T-helper 1 cell treated with Interleukin-12 subunit alpha and Interleukin-12 subunit beta and Interleukin-4 antibody, amounts not matched to agents 30 μg/mL and 1 μg/mL, for 36 hours (primary cell): ENCODE data around the gene AKAP3.

Experiments
- H3K27ac Mint-ChIP-seq: one replicate; pipeline ENCODE4 v1.8.0; 2021; ENCODE audit warnings: mild to moderate bottlenecking, mixed read lengths
- H3K27me3 Mint-ChIP-seq: one replicate; pipeline ENCODE4 v1.8.0; 2021; ENCODE audit warnings: low read depth, mixed read lengths
- H3K36me3 Mint-ChIP-seq: one replicate; pipeline ENCODE4 v1.8.0; 2021; ENCODE audit warnings: low read depth, mixed read lengths
- H3K4me1 Mint-ChIP-seq: one replicate; pipeline ENCODE4 v1.8.0; 2021; ENCODE audit warnings: low read depth, mixed read lengths
- H3K4me3 Mint-ChIP-seq: one replicate; pipeline ENCODE4 v1.8.0; 2021; ENCODE audit warnings: mild to moderate bottlenecking, moderate library complexity, mixed read lengths
- H3K9me3 Mint-ChIP-seq: one replicate; pipeline ENCODE4 v1.8.0; 2021; ENCODE audit warnings: mixed read lengths

Gene AKAP3

GRCh38 chr12:4626543-4626942, 22.3 kb downstream of the AKAP3 start:
- Mint-ChIP-seq H3K27ac (no peak overlapping the region), H3K4me1 (no peaks in the 10 kb centered on the region), H3K9me3 (no peaks in the 10 kb centered on the region), H3K4me3 (no peak overlapping the region), H3K27me3 (peaks cover 39% of the 10 kb centered on the region), H3K36me3 (no peaks in the 10 kb centered on the region)

- Mint-ChIP-seq H3K27ac (no peak overlapping the region), H3K4me3 (no peak overlapping the region), H3K27me3 (peaks cover 33% of the 10 kb centered on the region), H3K9me3 (no peaks in the 10 kb centered on the region), H3K36me3 (no peaks in the 10 kb centered on the region), H3K4me1 (no peaks in the 10 kb centered on the region)
Observed at GRCh38 chr12:4621511-4621910, 27.3 kb downstream of the AKAP3 start.

DNA sequence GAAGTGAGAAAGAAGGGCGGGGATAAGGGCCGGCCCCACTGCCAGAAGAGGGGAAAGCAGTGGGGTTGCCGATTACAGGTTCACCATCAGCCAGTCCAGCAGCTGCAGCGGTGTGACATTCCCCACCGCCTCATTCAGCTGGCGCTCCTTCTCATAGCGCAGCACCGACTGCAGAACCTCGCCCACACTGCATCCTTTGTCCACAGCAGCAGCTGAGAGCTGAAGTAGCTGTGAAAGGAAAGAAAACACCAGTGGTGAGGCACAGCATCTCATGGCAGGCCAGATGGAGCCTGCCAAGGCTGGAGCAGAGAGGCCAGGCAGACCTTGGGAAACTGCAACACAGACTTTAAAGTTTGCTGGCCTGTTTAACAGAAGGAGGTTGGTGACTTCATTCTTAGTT, 33.2 kb downstream of the AKAP3 start:
- H3K4me1 Mint-ChIP-seq: no peaks in the 10 kb centered on the region
- H3K27ac Mint-ChIP-seq: no peak overlapping the region
- no peak overlapping the region for H3K4me3 Mint-ChIP-seq
- no peaks in the 10 kb centered on the region for H3K9me3 Mint-ChIP-seq
- peaks cover 18% of the 10 kb centered on the region for H3K36me3 Mint-ChIP-seq
- H3K27me3 Mint-ChIP-seq: no peaks in the 10 kb centered on the region

DNA sequence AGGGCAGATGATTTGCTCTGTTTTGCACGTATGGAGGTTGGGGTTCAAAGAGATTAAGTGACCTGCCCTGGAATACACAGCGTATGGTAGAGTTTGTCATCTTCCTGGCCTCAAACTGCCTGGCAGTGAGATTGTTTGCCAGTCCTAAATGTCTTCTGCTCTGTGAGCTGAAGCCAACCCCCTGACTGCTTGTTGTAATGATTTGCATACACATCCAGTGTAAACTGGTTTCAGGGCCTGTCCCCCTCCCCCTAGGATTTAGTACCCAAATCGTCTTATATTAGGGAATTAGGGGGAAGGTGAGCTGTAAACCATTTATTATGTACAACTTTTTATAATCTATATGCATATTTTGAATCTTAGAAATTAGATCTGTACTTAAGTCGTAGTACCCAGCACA, 38.4 kb downstream of the AKAP3 start:
- Mint-ChIP-seq H3K27me3 (no peaks in the 10 kb centered on the region), H3K36me3 (peaks cover 18% of the 10 kb centered on the region), H3K4me3 (no peak overlapping the region), H3K9me3 (no peaks in the 10 kb centered on the region), H3K27ac (no peak overlapping the region), H3K4me1 (peaks cover 3% of the 10 kb centered on the region)

DNA sequence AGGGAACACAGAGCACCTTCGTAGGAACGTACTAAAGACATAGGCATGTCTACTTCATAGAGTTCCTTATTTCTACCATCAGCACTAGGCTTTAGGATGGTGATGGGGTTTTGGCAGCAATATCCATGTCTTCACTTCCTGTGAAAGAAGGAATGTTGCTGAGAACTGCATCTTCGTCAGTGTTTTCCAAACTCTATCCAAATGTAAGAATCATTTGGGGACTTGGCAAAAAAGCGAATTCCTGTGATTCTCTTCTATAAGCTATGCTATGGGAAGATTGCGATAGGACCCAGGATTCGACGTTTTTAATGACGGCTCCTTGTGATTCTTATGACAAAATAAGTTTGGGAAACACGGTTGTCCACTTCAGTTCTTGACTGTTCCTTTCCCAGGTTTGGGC, 39.8 kb downstream of the AKAP3 start:
- Mint-ChIP-seq H3K36me3 (peaks cover 11% of the 10 kb centered on the region), H3K9me3 (no peaks in the 10 kb centered on the region)

GRCh38 chr12:4607056-4607455, 41.8 kb downstream of the AKAP3 start:
- Mint-ChIP-seq H3K27ac (no peak overlapping the region), H3K36me3 (no peaks in the 10 kb centered on the region), H3K4me3 (no peak overlapping the region), H3K4me1 (peaks cover 3% of the 10 kb centered on the region), H3K27me3 (peaks cover 13% of the 10 kb centered on the region), H3K9me3 (no peaks in the 10 kb centered on the region)

More for the DNA sequence above, 39.8 kb downstream of the AKAP3 start:
- Mint-ChIP-seq H3K27me3 (no peaks in the 10 kb centered on the region), H3K27ac (no peak overlapping the region), H3K4me1 (peaks cover 3% of the 10 kb centered on the region), H3K4me3 (no peak overlapping the region)

- H3K4me1 Mint-ChIP-seq: peaks cover 3% of the 10 kb centered on the region
- H3K27me3 Mint-ChIP-seq: peaks cover 14% of the 10 kb centered on the region
Observed at GRCh38 chr12:4604684-4605193, 44.1 kb downstream of the AKAP3 start.

DNA sequence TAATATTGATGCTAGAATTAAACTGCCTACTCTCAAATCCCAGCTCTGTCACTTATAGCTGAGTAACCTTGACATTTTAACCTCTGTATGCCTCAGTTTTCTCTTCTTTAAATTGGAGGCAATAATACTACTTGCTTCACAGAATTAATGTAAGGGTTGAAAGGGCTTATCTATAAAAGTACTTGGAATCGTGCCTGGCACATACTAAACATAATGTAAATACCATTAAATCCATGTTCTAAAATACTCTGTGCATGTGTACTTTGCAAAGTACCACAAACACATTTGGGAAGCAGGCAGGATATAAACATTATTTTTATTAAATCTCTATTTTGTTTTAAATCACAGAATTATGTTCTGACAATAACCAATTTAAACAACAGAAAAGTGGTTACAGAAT, 44.9 kb downstream of the AKAP3 start:
- Mint-ChIP-seq H3K4me3 (no peak overlapping the region), H3K27ac (no peak overlapping the region), H3K27me3 (peaks cover 14% of the 10 kb centered on the region), H3K4me1 (peaks cover 3% of the 10 kb centered on the region), H3K36me3 (no peaks in the 10 kb centered on the region), H3K9me3 (no peaks in the 10 kb centered on the region)

More at GRCh38 chr12:4604684-4605193, 44.1 kb downstream of the AKAP3 start:
- no peaks in the 10 kb centered on the region for H3K36me3 Mint-ChIP-seq
- peak overlapping the region; percentile 81 for H3K27ac Mint-ChIP-seq
- H3K9me3 Mint-ChIP-seq: no peaks in the 10 kb centered on the region
- H3K4me3 Mint-ChIP-seq: peak overlapping the region; percentile 96

GRCh38 chr12:4603421-4603820, 45.4 kb downstream of the AKAP3 start:
- Mint-ChIP-seq H3K4me3 (no peak overlapping the region), H3K36me3 (no peaks in the 10 kb centered on the region), H3K9me3 (no peaks in the 10 kb centered on the region), H3K27me3 (peaks cover 14% of the 10 kb centered on the region), H3K4me1 (peaks cover 3% of the 10 kb centered on the region), H3K27ac (no peak overlapping the region)

GRCh38 chr12:4595881-4596280, 53.0 kb downstream of the AKAP3 start:
- Mint-ChIP-seq H3K4me3 (no peak overlapping the region), H3K9me3 (no peaks in the 10 kb centered on the region), H3K36me3 (no peaks in the 10 kb centered on the region), H3K27ac (no peak overlapping the region), H3K4me1 (peaks cover 2% of the 10 kb centered on the region), H3K27me3 (peaks cover 10% of the 10 kb centered on the region)

GRCh38 chr12:4591180-4591687, 57.6 kb downstream of the AKAP3 start:
- Mint-ChIP-seq H3K27me3 (peaks cover 10% of the 10 kb centered on the region), H3K4me1 (no peaks in the 10 kb centered on the region), H3K4me3 (no peak overlapping the region), H3K27ac (no peak overlapping the region), H3K9me3 (peaks cover 4% of the 10 kb centered on the region), H3K36me3 (no peaks in the 10 kb centered on the region)

DNA sequence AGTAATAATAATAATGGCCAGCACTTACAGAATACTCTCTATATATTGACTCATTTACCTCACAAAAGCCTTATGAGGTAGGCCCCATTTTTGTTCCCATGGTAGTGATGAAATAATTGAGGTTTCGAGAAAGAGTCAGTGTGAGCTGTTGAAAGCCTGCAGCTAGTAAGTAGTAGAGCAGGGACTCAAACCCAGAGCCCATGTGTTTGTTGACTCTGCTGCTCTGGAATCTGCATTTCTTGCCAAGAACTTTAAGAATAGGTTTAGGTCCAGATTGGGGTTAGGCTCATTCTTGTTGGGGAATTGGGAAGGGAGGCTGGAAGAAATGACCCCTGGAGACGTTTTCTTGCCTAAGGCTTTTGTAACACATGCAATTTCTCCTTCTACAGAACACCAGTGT, 58.9 kb downstream of the AKAP3 start:
- Mint-ChIP-seq H3K4me1 (no peaks in the 10 kb centered on the region), H3K9me3 (peaks cover 4% of the 10 kb centered on the region), H3K27me3 (peaks cover 6% of the 10 kb centered on the region), H3K27ac (no peak overlapping the region), H3K4me3 (no peak overlapping the region), H3K36me3 (no peaks in the 10 kb centered on the region)

- Mint-ChIP-seq H3K4me1 (no peaks in the 10 kb centered on the region), H3K27ac (no peak overlapping the region), H3K27me3 (peaks cover 4% of the 10 kb centered on the region), H3K9me3 (peaks cover 4% of the 10 kb centered on the region), H3K36me3 (no peaks in the 10 kb centered on the region), H3K4me3 (no peak overlapping the region)
Observed at GRCh38 chr12:4588916-4589315, 59.9 kb downstream of the AKAP3 start.

- H3K4me1 Mint-ChIP-seq: no peaks in the 10 kb centered on the region
- H3K9me3 Mint-ChIP-seq: peaks cover 4% of the 10 kb centered on the region
- H3K36me3 Mint-ChIP-seq: no peaks in the 10 kb centered on the region
- no peaks in the 10 kb centered on the region for H3K27me3 Mint-ChIP-seq
- H3K4me3 Mint-ChIP-seq: no peak overlapping the region
- H3K27ac Mint-ChIP-seq: no peak overlapping the region
Observed at GRCh38 chr12:4587108-4587507, 61.7 kb downstream of the AKAP3 start.

GRCh38 chr12:4586500-4586899, 62.4 kb downstream of the AKAP3 start:
- H3K4me3 Mint-ChIP-seq: no peak overlapping the region
- no peaks in the 10 kb centered on the region for H3K4me1 Mint-ChIP-seq
- H3K36me3 Mint-ChIP-seq: no peaks in the 10 kb centered on the region
- H3K27ac Mint-ChIP-seq: no peak overlapping the region
- peaks cover 4% of the 10 kb centered on the region for H3K9me3 Mint-ChIP-seq
- no peaks in the 10 kb centered on the region for H3K27me3 Mint-ChIP-seq

GRCh38 chr12:4584896-4585295, 64.0 kb downstream of the AKAP3 start:
- no peak overlapping the region for H3K4me3 Mint-ChIP-seq
- peaks cover 4% of the 10 kb centered on the region for H3K9me3 Mint-ChIP-seq
- no peaks in the 10 kb centered on the region for H3K27me3 Mint-ChIP-seq
- H3K36me3 Mint-ChIP-seq: no peaks in the 10 kb centered on the region
- H3K27ac Mint-ChIP-seq: no peak overlapping the region
- H3K4me1 Mint-ChIP-seq: no peaks in the 10 kb centered on the region
